Measurements from ENCODE around the gene CNOT2. TPM values are rescaled to one million over a fixed set of nuclear protein-coding genes. Genes with fewer than 3 reads are reported as not detected.
"Not testable (repeated sequence)": the region's sequence is repeated elsewhere in the genome, so short reads cannot be mapped to it uniquely, and the experiment has no call there.

CNOT2 gene
- total RNA-seq, 1 donor from 2014 or later, result 250 TPM

DNA sequence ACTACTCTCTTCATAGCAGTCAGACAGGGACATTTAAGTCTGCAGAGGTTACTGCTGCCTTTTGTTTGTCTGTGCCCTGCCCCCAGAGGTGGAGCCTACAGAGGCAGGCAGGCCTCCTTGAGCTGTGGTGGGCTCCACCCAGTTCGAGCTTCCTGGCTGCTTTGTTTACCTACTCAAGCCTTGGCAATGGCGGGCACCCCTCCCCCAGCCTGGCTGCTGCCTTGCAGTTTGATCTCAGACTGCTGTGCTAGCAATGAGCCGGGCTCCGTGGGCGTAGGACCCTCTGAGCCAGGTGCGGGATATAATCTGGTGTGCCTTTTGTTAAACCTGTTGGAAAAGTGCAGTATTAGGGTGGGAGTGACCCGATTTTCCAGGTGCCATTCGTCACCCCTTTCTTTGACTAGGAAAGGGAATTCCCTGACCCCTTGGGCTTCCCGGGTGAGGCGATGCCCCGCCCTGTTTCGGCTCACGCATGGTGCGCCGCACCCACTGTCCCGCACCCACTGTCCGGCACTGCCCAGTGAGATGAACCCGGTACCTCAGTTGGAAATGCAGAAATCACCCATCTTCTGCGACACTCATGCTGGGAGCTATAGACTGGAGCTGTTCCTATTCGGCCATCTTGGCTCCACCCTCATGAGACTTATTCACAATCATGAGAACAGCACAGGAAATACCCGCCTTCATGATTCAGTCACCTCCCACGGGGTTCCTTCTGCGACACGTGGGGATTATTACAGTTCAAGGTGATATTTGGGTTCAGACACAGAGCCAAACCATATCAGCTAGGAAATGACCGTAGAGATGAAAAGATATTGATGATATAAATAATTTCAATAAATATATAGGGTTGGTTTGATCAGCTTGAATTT, 61.7 kb downstream of the CNOT2 start:
- DNase-seq (ENCODE audit: low read depth), result not testable (repeated sequence)

DNA sequence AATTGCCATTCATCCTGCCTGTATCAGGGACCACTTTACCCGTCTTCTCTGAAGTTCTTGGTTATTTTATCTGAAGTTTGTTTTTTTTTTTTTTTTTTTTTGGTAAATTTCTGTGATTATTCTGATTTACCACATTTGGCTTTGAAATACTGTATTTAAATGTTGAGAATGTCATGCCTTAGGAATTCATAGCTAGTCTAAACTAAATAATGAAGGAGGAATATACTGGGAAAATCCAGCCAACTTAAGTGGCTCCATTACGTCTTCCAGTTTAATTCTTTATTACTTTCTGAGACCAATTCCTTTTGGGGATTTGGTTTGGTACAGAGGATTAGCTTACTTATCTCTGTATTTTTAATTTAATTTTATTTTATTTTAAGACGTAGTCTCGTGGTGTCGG, 62.6 kb downstream of the CNOT2 start:
- no peak for DNase-seq (ENCODE audit: low read depth)

DNA sequence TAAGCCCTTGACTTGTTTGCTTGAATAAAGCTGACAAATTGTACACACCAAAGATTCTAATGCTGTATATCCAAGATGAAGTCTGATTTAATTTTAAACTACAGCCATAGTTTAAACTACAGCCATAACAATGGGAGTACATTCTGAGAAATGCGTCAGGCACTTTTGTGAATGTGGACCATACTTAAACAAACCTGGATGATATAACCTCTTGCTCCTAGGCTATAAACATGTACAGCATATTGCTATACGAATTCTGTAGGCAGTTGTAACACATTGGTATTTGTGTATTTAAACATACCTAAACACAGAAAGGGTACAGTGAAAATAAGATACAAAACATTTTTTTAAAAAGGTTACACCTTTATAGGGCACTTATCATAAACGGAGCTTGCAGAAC, 63.4 kb downstream of the CNOT2 start:
- no peak for DNase-seq (ENCODE audit: low read depth)

DNA sequence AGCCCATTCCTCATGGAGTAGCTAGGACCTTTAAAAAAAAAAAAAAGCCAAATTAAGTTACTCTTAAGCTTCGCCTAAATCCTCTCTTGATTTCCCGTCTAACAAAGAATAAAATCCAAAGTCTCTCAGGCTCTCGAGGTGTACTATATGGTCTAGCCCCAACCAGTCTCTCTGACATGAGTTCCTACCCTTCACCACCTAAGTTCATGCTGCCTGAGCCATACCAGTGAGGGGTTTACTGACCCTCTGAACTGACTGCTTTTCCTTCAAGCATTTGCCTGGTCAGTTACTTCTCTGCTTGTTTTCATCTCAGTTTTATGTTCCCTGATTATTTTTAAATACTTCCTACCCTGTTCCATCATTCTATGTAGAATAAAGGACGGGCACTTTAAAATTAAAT, 64.6 kb downstream of the CNOT2 start:
- no peak for DNase-seq (ENCODE audit: low read depth)

DNA sequence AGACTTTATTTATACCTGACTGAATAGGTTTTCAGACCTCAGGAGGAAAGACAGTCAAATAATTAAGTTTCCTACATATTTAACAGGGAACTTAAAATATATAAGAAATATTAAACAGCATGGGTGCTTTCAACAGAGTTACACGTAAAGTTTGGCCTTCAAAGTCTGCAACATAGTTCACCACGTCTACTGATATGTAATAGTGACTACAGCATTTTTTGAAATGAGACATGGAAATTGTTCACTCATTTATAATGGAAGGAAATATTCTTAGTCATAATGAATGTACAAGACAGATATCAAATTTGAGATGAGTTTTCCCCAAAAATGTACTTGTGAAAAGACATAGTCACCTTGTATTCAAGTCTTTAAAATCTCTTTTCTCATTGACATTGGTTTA, 66.1 kb downstream of the CNOT2 start:
- DNase-seq (ENCODE audit: low read depth), result no peak

DNA sequence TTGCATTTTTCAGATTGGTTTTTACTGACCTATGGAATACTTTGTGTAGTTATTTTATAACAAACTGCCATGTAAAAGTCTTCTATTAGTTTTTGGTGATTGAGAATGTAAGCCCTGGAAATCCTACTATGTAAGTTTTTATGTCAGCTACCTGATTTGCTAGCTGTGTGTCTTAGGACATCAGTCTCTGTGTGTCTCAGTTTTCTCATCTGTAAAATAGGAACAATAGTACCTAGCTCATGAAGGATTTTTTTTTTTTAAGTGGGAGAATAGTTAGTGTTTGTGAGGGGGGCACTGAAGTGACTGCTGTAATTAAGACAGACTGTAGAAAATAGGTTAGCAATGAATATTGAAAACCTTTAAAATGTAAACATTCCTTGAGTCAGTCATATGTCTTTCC, 70.9 kb downstream of the CNOT2 start:
- no peak for DNase-seq (ENCODE audit: low read depth)

DNA sequence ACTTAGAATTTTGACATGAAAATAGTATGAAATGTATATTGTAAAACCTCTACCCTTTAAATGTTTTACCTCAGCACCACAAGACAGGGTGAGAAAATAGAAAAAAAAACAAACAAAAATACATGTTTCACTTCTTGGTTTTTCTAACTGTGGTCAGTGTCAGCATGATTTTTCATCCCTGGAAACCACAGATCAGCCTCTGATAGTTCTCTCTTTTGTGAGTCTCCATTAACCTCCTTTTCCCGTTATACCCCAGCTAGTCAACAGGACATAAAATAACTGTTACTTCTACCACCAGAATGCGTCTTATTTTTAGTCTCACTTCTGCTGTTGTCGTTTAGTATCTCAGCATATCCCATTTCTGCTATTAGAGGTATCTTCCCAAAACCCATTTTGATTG, 74.5 kb downstream of the CNOT2 start:
- DNase-seq (ENCODE audit: low read depth), result no peak

DNA sequence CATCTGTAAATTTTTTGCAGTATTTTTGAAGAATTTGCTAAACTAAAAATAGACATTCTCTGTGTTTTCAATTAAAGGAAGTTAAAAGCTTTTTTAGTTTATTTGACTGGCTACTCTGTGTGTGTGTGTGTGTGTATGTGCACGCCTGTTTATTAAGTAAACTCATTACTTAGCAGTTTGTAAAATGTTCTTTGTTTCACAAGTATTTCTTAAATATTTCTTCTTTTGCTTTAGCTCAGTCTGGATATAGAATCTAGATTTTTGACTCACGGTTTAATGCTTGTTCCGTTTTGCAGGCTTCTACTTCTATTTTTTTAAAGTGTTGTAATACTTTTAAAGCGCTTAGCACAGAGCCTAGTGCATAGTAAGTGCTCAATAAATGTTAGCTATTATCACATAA, 76.4 kb downstream of the CNOT2 start:
- DNase-seq (ENCODE audit: low read depth), result no peak

DNA sequence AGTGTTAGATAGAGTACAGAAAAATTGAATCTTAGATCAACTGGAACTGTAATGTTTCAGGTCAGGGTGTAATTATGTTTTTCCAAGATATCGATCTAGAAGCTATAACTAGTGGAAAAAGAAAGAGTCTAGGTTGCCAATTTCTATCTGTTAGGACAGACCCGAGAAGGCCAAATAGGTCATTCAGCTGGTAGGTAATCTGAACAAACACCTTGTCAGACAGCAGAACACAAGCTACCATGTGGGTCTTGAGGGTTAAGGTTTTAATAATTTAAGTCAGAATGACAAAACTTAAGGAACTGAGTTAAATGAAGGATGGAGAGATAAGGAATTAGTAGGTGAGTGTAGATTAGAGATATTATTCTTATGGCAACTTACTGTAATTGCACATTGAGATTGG, 78.0 kb downstream of the CNOT2 start:
- DNase-seq (ENCODE audit: low read depth), result no peak

DNA sequence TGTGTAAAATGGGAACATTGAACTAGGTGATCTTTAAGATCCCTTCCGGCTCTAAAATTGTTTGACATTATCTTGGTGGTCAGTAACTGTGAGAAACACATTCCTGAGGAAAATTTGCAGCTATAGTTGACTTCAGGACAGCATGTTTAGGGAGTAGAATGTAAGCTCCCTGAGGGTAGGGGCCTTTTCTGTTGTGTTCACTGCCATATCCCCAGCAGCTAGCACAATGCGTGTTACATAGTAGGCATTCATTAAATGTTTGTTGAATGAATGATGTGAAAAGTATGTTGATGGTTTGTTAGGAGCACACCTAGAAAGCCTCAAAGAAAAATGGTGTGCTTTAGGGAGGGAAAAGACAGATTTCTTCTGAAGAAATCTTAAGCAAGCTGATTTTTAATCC, 84.3 kb downstream of the CNOT2 start:
- no peak for DNase-seq (ENCODE audit: low read depth)

DNA sequence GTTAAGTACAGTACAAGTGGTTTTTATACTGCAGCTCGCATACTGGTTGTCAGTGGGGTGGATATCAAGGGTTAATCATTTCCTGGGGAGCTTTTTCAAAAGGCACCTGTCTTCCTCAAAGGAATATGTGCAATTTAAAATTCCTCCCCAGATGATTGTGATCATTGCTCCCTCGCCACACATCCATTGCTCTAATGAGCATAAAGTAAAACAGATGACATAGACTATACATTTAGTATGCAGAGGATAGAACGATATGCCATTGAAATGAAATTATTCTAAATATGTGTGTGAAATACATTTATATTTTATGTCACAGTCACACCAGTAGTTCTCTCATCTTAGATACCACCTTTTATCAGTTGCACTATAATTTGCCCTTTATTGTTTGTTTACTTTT, 86.5 kb downstream of the CNOT2 start:
- DNase-seq (ENCODE audit: low read depth), result no peak

DNA sequence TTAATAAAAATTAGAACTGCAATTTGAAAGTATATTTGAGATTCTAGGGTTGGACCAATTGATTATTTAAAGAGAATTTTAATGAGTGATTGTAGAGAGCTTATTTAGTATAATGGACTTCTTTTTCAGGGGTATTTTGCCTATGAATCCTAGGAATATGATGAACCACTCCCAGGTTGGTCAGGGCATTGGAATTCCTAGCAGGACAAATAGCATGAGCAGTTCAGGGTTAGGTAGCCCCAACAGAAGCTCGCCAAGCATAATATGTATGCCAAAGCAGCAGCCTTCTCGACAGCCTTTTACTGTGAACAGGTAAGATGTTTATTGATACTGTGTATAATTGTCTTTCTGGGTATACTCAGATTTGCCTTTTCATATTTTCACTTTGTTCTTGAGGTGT, 86.9 kb downstream of the CNOT2 start:
- no peak for DNase-seq (ENCODE audit: low read depth)

DNA sequence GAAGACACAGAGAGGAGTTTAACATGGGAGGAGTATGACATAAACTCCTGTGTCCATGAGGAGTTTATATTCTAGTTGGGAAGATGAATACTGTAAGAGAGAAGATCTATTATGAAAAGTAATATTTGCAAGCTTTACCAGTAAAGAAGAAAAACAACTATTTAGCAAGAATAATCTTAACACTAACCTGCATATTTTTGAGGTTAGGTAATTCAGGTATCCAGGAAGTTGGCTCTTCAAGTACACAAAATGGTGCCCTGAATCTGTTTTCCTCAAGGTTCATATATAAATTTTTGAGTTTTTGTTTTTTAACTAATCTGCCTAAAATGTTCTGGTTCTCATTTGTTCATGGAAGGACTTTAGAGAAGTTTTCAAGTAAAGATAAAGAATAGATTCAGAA, 89.0 kb downstream of the CNOT2 start:
- peak; percentile 9 for DNase-seq (ENCODE audit: low read depth)

DNA sequence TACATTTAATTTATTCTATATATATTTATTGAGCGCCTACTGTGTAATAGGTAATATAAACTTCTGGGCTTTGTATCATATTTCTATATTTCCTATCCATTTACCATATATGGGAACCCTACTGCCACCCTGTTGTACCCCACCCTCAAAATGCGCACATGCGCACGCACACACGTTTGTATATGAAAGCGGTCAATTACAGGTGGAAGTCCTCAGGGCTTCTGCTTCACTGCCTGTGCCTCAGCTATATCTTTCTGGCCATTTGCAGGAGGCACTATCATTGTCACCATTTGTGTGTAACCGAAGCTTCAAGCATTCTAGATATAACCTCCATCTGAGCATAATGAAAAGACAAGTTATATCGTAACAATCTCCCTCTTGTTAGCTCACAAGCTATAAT, 91.5 kb downstream of the CNOT2 start:
- no peak for DNase-seq (ENCODE audit: low read depth)

DNA sequence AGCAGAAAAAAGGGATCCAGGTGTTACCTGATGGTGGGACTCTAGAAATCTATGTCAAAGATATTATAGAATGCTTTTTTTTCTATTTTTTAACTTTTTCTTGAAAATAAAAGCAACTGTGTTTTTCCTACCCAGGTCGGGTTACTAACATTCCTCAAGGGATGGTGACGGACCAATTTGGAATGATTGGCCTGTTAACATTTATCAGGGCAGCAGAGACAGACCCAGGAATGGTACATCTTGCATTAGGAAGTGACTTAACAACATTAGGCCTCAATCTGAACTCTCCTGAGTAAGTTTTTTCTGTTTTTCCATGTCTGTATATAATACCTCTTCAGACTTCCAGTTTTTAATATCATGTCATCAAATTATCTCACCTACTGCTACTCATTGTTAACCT, 95.3 kb downstream of the CNOT2 start:
- DNase-seq (ENCODE audit: low read depth), result no peak

DNA sequence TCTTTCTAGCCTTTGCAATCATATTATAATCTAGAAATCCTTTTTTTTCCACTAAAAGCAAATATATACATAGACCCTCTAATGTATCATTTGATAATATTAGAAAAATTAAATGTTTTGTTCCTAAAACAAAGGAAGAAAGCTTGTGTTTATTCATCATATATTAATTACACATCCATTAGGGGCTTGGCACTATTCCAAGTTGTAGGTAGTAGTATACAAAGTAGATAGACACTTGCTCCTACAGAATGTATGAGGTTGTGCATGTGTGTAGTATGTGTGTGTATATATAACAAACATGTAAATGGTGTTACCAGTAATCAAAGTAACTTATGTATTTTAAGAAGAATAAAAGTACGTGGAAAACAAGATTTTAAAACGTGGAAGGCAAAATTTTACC, 107.8 kb downstream of the CNOT2 start:
- no peak for DNase-seq (ENCODE audit: low read depth)

DNA sequence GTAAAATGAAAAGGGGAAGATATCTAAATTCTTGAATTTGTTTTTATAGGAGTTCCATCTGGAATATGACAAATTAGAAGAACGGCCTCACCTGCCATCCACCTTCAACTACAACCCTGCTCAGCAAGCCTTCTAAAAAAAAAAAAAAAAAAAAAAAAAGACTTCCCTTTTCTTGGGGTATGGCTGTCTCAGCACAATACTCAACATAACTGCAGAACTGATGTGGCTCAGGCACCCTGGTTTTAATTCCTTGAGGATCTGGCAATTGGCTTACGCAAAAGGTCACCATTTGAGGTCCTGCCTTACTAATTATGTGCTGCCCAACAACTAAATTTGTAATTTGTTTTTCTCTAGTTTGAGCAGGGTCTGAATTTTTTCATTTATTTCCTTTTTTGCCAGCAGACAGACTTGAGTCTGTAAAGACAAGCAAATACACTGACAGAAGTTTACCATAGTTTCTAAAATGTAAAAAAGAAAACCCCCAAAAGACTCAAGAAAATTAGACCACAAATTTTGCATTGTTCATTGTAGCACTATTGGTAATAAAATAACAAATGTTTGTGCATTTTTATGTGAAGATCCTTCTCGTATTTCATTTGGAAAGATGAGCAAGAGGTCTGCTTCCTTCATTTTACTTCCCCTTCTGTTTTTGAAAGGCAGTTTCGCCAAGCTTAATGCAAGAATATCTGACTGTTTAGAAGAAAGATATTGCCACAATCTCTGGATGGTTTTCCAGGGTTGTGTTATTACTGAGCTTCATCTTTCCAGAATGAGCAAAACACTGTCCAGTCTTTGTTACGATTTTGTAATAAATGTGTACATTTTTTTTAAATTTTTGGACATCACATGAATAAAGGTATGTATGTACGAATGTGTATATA, 110.8 kb downstream of the CNOT2 start:
- DNase-seq (ENCODE audit: low read depth), result no peak

DNA sequence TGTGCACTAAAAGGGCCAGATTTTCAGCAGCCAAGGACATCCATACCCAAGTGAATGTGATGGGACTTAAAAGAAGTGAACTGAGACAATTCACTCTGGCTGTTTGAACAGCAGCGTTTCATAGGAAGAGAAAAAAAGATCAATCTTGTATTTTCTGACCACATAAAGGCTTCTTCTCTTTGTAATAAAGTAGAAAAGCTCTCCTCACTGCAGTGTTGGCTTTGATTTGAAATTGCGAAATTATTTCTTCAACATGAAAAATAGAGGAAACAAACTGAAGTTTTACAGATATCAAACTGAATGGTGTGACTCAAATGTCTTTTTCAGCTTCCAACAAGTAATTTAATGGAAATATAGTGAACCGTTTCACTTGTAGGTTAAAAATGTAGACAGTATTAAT, 111.6 kb downstream of the CNOT2 start:
- no peak for DNase-seq (ENCODE audit: low read depth)

DNA sequence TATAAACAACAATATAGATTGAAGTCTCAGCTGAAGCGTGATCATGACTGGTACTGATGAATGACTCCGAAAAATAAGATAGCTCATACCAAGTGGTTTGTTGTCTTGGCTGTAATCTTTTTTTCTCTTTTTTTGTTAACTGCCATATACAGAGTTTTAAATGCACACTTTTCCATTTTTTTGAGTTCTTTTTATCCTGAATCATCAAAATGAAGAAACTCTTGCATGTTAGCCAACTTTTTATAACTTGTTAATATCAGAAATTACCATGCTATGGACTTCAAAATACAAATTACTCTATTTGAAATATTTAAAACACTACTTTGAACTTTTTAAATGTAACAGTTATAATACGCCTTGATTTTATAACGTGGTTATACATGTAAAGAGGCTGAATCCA, 112.7 kb downstream of the CNOT2 start:
- DNase-seq (ENCODE audit: low read depth), result no peak

DNA sequence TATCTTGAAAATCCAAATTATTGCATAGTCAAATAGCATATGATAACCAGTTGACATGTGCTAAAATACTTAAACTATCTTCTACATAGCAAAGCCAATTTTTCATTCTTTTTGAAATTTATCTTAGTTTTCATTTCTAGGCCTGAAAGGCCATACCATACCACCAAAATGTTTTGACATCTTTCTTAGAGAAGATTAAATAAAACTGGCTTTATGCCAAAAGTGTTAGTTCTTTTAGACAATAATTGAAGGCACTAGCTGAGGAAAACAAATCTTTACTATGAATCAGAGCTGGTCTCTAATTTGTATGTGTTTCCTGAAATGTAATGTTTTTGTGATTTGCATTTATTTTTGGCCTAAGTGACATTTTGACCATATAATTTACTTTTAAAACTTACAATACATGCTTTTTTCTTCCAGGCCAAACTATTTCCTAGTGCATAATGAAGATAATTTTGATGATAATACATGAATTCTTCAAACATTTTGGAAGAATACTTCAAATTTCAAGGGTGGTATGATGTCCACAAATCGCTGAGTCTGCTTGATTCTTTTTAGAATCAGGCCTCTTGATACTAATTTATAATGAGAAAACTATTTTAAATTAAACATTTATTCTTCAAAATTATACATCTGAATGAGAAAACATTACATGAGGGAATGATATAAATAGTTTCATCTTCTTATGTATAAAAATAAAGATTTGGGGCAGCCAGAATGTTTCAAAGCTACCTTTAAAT, 116.4 kb downstream of the CNOT2 start:
- no peak for DNase-seq (ENCODE audit: low read depth)

DNA sequence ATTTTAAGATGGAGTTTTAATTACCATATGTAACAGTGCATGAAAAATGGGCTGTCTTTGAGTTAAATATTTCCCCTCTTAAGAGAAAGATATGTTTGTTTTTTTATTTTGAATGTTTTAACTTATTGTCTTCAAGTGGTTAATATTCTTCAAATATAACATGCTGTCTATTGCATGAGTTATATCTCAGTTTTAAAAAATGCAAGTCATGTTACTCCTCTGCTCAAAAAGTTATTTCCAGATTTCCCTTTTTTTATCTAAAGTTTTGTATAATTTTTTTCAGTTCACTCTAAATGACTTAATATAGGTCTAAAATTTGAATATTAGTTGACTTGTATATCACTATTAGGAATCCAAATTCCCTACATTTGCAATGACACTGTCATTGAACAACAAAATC, 117.0 kb downstream of the CNOT2 start:
- DNase-seq (ENCODE audit: low read depth), result no peak

DNA sequence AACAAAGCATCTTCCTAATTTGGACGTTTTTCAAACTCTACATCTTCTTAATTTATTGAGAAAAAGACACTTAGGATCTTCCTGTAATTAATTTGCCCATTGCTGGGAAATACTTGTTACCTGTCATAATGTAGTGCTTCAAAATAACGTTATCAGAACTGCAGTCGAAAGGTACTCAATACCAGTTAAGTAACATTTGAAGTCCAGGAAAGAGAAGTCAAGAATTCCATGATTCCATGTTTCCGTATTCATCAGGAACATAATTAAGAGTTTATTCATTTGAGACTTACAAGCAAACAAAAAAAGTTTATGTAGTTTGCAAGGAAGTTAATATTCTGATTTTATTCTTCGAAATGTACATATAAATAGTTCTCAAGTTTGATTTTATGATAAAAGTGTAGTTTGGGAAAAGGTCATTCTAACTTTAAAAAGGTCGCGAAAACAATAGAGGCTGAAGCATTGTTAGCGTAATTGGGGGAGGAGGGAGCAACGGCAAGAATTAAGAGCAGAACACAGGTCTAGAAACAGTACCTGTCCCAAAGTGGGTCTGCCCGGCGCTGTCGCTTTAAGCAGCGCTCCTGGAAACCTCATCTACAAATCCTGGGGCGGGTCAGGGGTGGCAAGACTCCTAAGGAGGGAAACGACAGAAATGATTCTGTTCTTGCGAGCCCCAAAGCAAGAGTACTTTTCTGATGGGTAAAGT, 121.6 kb downstream of the CNOT2 start:
- no peak for DNase-seq (ENCODE audit: low read depth)
